Astrocyte of the spinal cord (primary cell): ENCODE measurements around the gene PTMS.

Experiments
- DNase-seq: peaks from one replicate; pipeline ENCODE4 v3.0.0; 2011; ENCODE audit warnings: low read depth, low spot score
- H3K4me3 ChIP-seq: 2 replicates; pipeline ENCODE4 v1.5.1; 2011; ENCODE audit warnings: low read depth, mild to moderate bottlenecking, low read length, moderate library complexity
- CTCF ChIP-seq: IDR thresholded peaks from 2 replicates; pipeline ENCODE4 v1.5.1; 2012; ENCODE audit warnings: low read depth, mild to moderate bottlenecking, low read length, inconsistent platforms
- in situ Hi-C: cut with HindIII; loops from 2 replicates; pipeline ENCODE4 v1.10.0; 2017; ENCODE audit warnings: low sequenced_read_pairs

PTMS gene

GRCh38 chr12:6778217-6778573 is 12.0 kb downstream of the PTMS start:
- peak overlapping the region; percentile 34 for H3K4me3 ChIP-seq
- in situ Hi-C loops: no loop called here
- TF ChIP-seq CTCF: no peak
- DNase-seq: no peak

GRCh38 chr12:6778574-6779550 is 12.7 kb downstream of the PTMS start:
- H3K4me3 ChIP-seq: peak overlapping the region; percentile 34
- TF ChIP-seq CTCF: peak; percentile 93
- peak; percentile 93 for DNase-seq
- in situ Hi-C loops: no loop called here

- H3K4me3 ChIP-seq: no peak overlapping the region
- TF ChIP-seq CTCF: no peak
- in situ Hi-C loops: no loop called here
- no peak for DNase-seq
These were observed 13.7 kb downstream of the PTMS start for GRCh38 chr12:6779708-6780432.

GRCh38 chr12:6780573-6780972 is 14.4 kb downstream of the PTMS start:
- in situ Hi-C loops: no loop called here
- no peak for TF ChIP-seq CTCF
- H3K4me3 ChIP-seq: no peak overlapping the region
- DNase-seq: no peak

- DNase-seq: no peak
- in situ Hi-C loops: no loop called here
- no peak overlapping the region for H3K4me3 ChIP-seq
- no peak for TF ChIP-seq CTCF
These were observed 16.0 kb downstream of the PTMS start for GRCh38 chr12:6782119-6782518.

GRCh38 chr12:6782850-6783566 is 16.8 kb downstream of the PTMS start:
- H3K4me3 ChIP-seq: no peak overlapping the region
- DNase-seq: no peak
- no peak for TF ChIP-seq CTCF
- in situ Hi-C loops: no loop called here
